ACHN (cell line): Measurements from ENCODE around the gene TCEAL9.

ENCODE experiments used
- DNase-seq: peaks from one replicate; pipeline ENCODE4 v3.0.0-alpha.2; 2015
- in situ Hi-C: cut with HindIII; loops from 2 replicates; pipeline ENCODE4 v1.10.0; 2017; ENCODE audit warnings: low sequenced_read_pairs, low pct_ligation_motif_present, low pct_unique_long_range_greater_than_20kb

The TCEAL9 gene

DNA sequence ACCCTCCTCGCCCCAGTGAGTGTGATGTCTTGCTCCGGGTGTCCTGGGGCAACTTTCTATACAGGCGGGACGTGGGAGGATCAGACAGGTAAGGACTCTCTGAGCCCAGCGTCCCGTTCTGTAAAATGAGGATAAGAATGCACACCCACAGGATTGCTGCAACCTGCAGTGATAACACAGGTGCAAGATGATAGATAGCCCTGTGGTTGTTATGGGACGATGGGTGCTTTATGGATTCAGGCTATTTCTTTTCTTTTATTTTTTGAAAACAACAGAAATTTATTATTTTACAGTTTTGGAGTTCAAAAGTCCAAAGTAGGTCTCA lies 48.7 kb downstream of the TCEAL9 start:
- DNase-seq, result no peak
- in situ Hi-C loops, result no loop called here

- in situ Hi-C loops, result no loop called here
- DNase-seq, result no peak
Observed at GRCh38 chrX:103406256-103406655, 50.0 kb downstream of the TCEAL9 start.

DNA sequence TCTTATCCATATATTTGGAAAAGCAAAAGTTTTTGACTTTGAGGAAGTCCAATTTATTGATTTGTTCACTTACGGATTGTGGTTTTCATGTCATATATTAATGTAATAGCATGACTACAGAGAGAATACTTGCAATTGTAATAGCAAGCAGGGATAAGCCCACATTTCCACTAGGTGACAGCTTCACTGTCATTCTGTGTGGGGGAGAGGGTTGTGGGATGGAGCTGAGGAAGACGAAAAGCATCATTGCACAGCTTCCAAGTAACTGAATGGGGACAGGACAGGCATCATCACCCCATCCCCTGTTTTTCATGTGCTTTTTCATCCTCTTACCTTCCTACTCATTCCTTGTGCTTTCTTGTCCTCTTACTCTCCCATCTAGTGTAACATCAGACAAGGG lies 51.5 kb downstream of the TCEAL9 start:
- in situ Hi-C loops, result no loop called here
- DNase-seq, result no peak
